Activated CD8-positive, alpha-beta memory T cell treated with anti-CD3 and anti-CD28 coated beads, Interleukin-2, amount 50 U/mL, for 24 hours (primary cell): ENCODE measurements around the gene PKN2.

Experiments
- DNase-seq: peaks from one replicate; pipeline ENCODE4 v3.0.0-alpha.2; 2020; ENCODE audit errors: extremely low read depth

Gene PKN2

DNA sequence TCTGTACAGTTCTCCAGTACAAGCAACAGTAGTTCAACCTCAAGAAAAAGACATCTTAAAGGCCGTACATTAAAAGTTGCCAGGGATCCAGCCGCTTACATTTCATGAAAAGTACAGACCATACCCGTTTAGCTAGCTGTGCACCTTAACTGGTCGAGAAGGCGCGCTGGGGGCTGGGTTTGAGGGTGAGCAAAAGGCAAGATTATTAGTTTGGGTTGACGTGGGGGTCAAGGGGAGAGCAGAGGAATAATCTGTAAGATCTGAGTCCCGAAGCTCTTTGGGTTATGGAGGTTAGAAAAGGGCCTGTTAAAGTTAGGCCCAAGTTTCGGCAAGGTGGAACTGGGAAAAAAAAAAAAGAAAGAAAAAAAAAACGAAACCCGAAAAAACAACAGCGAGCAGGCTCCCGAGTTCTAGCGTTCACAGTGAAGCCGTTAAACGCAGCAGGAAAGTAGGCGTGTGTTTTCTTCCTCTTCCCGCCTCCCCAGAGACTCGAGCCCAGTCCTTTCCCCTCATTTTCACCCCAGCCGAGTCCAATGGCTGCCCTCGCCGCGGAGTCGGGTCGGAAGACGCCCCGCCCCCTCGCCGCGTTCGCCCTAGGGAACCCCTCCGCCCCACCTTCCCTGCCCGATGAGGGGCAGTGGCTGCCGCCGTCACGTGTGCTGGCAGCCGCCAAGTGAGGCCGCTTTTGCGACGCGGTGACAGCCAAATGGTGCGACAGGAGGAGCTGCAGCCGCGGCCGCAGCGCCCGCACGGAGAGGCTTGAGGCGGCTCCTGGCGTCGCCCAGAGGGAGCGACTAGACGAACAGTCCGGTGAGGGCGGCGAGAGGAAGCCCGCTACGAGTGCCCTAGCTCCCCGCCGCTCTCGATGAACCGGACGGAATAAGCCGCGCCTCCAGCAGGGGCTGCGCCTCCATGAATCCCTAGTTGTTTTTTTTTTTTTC lies at the start of gene PKN2:
Gene PKN2, plus strand, starts transcription at position 733 of the 941 bp plus-strand sequence. CDS start 308 bp downstream, outside the sequence.
- peak; percentile 88 for DNase-seq

DNA sequence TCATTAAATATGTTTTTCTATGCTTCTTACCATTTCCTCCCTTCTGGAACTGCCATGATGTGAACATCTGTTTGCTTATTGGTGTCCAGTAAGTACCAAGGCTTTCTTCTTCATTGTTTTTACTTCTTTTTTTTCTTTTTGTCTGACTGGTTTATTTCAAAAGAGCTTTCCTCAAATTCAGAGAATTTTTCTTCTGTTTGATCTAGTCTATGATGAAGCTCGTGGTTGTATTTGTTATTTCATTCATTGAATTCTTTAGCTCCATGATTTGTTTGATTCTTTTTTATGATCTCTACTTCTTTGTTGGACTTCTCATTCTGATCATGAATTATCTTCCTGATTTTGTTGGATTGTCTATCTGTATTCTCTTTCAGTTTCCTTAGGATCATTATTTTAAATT lies 49.5 kb upstream of the PKN2 start:
- no peak for DNase-seq

DNA sequence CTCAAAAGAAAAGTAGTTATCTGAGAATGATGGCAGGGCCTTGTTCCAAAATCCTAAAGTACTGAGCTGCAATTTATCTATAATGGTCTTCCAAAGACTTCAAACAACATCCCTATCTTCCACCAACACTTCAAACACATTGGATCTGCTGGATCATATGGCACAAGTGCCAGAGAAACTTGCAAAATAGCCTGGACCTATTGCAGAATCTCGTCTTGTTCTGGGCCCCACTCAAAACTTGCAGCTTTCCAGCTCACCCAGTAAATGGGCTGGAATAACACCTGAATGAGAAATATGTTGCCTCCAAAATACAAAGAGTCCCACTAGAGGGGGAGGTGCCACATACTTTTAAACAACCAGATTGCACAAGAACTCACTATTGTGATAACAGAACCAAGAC lies 44.0 kb upstream of the PKN2 start:
- no peak for DNase-seq

DNA sequence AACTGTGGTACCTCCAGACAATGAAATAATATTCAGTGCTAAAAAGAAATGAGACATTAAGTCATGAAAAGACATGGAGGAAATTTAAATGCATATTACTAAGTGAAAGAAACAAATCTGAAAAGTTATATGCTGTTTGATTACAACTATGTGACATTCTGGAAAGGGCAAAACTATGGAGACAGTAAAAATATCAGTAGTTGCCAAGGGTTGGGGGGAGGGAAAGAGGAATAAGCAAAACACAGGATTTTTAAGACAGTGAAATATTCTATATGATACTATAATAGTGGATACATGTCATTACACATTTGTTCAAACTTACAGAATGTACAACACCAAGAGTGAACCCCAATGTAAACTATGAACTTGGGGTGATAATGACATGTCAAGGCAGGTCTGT lies 38.2 kb upstream of the PKN2 start:
- DNase-seq = no peak

DNA sequence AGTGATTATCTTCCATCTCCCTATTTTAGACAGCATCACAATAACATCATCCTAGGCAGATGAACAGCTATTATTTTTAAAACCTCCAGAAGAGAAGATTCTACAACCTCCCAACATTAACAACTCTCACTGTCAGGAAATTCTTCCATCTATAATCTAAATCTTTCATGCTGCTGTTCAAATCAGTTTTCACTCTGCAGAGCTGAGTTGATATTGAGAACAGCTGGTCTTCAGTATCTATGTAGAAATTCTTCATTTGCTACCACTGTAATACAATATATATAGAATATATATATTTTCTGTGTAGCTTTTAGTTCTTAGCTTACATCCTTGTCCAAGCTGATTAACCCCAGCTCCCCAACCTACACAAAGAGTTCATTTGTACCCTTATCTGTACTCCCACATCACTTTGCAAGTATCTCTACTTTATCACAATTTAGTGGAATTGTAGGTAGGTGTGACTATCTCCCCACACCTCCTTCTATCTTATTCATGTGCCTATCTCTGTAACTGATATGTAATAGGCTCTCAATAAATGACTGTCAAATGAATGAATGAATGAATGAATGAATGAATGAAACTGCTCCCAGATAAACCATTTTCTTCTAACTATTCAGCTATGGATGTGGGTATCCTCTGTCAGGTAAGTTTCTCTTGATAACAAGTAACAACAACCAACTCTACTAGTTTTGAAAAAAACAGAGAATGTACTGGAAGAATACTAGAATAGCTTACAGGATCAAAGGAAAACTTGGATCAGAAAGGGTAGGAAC lies 37.4 kb upstream of the PKN2 start:
- DNase-seq = no peak

DNA sequence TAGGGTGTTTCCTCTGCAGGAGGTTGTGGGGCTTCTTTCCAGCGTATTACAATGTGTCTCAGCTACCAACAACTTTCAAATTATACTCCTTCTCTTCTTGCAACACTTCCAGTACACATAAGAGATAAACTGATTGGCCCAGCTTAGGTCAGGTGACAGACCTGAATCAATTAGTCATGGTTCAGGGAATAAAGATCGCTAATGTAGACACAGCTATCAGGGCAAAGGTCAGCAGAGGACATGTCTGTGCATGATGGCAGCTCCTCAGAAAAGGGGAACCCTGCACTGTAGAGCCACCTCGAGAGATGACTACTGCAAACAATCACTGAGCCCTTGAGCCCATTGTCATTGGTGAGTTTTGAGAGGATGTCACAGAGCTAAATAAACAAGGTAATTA lies 36.8 kb upstream of the PKN2 start:
- no peak for DNase-seq

DNA sequence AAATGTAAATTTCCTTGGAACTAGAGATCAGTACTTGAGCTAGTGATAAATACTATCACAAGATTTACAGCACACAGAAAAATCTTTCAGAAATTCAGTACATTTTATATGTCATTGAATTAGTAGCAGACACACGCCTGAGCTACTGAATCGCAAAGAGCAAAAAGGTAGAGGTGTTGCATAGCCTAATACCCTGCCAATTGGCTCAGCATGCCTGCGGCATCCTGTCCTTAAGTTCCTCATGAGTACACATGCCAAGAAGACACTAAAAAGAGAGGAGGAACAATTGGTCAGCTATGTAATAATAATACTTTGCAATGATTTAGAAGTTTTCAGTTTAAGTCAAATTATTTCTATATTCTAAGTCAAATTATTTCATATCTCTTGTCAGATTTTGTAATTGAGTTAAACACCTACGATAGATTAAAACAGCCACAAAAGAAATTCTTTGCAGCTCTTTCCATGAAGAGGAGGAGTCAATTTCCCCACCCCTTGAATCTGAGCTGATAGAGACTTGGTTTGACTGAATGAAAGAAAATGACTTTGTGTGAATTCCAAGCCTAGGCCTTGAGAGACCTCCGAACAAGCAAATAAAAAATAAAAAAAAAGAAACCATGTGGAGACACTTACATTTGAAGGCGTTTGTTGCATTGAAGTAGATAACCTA lies 36.2 kb upstream of the PKN2 start:
- DNase-seq = no peak

DNA sequence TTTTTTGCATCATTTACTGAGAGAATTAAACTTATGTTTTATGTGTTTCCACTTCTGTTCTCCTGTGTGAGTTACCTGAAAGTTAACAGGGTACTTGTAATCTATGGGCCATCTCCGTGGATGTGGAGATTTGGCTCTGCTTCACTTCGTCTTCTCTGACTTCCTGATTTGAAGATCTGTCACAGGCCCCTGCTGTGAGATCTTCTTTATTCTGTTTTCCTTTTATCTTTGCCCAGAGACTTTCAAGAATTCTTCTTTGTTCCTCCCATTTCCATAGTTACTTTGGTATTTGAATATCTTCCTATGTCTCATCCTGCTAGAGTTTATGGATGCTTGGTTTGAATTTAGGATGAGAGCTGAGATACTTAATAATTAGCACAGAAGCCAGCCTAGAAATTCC lies 35.4 kb upstream of the PKN2 start:
- no peak for DNase-seq

DNA sequence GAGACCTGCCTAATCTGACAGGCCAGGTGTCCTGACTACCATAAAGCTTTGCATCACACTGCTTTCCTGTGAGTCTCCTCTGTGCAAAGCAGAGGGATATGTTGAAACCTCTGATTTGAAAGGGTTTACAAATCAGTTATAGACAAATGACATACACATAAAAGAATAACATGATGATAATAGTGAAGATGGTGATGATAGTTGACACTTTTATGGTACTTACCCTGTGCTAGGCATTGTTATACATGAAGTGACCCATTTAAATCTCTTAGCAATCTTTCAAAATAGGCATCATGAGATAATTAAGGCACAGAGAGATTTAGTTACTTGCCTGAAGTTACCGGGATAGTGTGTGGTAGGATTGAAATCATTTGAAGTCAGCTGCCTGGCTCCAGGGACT lies 34.1 kb upstream of the PKN2 start:
- DNase-seq = no peak

DNA sequence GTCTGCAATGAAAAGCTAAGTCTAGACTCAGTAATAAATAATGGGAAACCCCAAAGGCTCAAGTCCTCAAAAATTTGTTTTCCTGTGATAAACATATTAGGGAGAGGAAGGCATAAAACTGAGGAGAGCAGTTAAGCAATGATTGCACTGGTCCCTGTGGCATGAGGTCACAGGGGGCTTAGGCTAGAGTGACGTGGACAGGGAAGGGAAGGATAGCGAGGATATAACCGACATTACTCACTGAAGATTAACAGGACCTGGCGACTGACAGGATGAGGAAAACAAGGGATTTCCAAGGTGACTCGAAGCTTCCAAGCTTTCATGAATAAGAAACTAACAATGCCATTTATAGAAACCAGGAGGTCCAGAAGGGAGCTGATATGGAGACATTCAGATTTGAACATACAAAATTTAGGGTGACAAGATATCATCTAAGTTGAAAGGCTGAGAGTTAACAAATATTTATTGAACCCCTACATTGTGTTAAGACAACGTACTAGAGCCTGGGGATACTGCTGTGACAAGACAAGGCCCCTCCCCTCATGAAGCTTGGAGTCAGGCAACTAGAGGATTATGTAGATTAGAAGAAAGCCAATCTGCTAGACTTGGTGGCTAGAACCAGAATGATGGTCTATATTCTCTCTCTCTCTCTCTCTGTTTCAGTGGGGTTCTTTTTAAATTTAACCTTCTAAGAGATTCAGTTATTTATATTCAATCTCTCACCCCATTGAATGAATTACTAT lies 33.2 kb upstream of the PKN2 start:
- DNase-seq = no peak

DNA sequence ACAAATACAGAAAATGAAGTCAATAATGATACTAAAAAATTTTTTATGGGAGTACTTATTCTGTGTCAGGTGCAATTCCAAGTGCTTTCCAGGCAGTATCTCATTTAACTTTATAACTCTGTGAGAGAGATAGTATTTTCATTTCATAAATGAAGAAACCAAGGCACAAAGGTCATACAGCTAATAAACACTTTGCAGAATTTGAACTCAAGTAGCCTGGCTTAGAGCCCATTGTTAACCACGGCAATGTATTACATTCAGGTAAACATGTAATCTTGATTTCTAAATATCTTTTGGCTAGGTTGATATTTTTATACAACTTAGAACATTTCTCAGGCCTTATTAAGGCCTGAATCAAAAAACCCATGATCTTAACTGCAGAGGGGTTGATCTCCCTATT lies 28.9 kb upstream of the PKN2 start:
- DNase-seq = no peak

DNA sequence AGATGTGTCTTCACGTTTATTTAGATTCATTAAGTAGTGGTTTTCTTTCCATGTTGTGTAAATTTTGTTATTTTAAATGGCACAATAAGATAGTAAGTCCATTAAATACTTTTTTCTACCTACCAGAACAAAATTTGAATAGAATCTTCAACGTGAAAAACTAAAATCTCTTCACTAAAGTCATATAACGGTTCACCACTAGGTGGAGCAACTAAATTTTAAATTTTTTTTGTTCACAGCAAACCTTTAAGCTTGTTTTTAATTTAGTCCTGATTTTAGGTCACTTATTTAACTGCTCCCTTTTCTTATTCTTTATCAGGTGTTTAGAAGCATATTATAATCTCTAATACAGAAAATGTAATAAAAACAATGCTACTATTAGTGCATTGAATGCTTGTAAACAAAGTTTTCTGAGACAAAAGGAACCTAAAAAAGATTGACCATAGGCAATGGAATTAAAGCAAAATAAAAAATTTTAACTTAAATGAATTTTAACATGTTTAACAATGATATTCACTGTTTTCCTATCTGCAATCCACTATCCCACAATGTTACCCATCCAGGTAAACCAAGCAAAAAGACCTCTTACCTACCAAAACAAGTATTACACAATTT lies 28.3 kb upstream of the PKN2 start:
- DNase-seq = no peak

DNA sequence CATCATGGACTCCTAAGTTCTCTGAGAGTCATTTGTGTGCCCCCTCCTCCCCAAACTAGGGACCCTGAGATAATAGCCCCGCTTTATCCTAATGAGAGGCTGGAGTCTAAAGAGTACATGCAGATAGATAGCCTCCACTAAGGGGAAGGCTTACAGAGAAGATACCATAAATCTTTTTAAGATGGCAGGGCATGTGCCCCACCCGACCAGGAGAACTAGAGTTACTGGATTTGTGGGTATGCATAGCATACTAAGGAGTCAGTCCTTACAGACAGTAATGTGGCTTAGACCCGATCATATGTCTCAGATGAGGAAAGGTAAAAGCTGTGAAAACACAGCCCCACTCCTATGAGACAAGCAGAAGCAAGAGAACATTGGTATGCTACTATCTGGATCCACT lies 25.7 kb upstream of the PKN2 start:
- no peak for DNase-seq

DNA sequence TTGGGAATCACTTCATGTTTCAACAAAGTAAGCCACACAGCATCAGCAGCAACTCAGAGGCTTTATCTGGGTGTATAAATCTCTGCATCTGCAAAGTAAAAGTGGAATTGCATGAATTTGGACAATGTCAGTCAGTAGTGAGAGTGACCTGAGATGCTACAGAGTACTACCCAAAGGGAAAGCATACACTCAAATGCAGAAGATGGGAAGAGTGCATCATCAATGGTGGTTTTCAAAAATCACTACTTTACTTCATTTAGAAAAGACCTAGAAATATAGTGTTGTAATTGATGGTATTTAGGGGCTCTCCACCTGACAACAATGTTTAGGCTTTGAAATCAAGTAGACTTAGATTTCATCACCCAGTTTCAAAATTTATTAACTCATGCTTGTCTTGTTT lies 24.5 kb upstream of the PKN2 start:
- DNase-seq = no peak

DNA sequence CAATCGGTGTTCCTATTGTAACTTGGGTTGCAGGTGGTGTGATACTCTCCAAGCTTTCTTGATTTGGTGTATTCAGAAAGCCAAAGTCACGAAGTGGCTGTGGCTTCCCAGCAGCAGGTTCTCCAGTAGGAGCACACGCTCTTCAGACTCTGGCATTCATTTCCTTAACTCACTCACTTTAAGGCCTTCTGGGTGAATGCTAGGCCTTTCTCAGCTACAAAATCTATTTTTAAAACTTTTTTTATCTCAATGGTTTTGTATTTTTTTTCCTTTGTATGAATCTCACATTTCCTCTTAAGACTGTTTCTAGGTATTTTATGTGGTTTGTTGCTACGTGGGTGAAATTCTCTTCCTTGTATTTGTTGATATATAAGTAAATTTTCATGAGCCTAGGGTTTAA lies 22.9 kb upstream of the PKN2 start:
- no peak for DNase-seq

DNA sequence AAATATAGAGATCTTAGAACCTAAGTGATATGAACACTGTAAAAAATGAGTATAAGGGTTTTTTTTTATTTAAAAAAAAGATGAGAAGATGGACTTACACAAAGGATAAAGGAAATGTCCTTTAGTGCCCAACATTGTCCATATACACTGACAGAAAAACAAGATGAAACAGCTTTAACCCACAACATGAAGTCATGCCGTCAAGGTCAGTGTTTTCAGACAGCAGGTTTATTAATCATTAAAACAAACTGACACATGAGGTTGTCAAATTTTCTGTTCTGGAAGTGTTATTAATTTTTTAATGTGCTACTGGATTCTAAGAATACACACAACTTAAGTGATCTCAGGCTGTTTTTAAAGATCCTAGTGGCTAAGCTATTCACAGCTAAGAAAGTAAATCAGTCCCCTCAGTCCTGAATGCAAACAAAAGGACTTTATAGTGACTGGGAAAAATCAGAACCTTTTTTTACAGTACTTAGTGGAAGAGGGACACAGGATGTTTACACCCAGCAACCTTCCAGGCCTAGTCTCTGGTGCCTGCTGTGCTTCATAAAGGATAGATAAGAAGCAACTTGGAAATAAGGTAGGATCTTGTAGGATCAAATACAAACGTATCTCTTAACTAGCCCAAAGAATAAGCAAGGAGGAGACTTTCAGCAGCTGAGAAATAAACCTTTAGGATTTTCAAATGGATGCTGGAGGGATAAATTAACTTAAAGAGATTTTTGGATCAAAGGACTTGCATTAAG lies 21.9 kb upstream of the PKN2 start:
- DNase-seq = no peak

DNA sequence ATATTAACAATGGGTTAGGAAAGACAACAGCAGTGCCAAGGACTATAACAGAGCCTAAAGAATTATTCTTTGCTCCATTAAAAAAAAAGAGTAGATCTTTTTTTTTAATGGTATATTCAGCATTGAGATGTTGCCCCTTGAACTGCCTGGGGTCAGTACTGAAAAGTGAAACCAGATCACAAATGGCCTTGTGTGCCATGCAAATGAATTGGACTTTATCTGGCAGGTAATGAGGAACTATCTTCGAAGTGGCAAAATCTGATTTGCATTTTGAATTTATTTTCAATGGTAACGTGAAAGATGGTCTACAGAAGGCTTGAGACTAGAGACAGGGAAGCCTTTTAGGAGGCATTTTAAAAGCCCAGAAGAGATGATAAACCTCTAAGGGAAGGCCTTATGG lies 21.4 kb upstream of the PKN2 start:
- DNase-seq = no peak

DNA sequence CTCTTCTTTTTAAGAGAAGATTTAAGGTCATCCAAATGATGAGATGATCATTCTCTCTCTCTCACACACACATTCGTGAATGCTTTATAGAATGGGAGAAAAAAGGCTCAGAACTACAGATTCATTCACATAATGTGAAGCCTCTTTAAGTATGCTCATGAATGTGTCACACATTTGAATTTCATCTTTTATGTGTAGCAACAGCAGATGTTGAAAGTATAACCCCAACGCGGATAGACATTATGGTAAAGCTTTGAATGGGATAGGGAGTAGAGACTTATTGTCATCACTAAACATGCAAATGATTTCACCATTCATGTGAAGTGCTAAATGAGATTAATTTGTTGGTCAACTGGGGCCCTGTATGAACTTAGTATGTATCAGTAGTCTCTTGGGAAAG lies 15.7 kb upstream of the PKN2 start:
- no peak for DNase-seq

DNA sequence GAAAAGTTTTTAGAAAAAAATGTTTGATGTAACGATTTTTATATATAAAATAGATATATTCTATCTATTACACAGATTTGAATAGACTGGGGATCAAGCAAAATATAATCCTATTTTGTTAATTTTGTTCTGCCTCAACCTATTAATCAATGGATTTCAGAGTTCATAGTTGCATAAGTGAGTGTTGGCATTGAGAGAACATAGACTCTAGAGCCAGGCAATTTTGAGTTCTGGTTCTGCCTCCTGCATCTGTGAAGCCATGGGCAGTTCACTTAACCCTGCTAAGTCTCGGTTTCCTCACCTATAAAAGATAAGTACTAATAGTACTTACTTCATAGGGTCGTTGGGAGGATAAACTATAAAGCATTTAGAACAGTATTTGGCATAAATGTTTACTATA lies 13.6 kb upstream of the PKN2 start:
- DNase-seq = no peak

DNA sequence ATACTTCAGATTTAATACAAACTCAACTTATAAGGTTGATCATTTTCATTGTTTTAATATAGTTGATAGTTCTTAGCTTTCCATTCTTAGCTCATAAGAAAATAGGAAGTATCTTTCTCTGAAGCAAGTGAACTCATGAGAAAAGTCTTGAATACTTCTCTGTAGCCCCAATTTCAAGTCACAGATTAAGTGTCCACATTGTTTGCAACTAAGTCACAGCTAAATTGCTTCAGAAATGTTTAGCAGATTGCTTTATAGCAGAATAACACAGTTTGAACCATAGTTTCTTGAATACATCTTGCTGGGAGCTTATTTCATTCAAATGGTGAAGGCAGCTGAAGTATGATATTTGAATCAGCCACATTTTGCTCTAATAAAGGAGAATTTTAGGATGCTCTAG lies 10.6 kb upstream of the PKN2 start:
- DNase-seq = no peak

DNA sequence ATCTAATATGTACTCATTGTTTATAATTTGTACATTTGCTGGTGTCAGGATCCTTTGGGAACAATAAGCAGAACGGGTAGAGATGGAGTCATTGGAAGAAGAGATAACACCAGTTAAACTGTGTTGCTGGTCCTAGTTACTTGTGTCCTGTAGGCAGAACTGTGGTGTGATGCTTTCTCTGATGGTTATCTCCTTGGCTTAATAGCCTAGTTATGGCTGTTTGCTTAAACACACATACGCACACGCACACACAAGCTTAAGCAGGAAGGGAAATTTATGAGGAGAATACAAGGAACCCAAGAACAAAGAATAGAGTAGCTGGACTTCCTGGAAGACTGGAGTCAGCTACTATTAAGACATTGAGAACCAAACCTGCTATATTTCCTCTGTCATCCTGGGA lies 5.7 kb upstream of the PKN2 start:
- no peak for DNase-seq
